SU-DHL-6 (cell line): ENCODE measurements around the gene BAHCC1.

ENCODE experiments used
- EZH2phosphoT487 ChIP-seq: fragments of 200-600 bp; sonication (generic), shearing (Covaris generic); conservative IDR thresholded peaks from 2 replicates; pipeline ENCODE4 v1.6.1; 2018; ENCODE audit warnings: mild to moderate bottlenecking, antibody characterized with exemption, low read length, moderate library complexity, mixed read lengths
- TF ChIP-seq, protein P1 (sequence below): fragments of 200-600 bp; sonication (generic); IDR thresholded peaks from one replicate; pipeline ENCODE4 v1.5.1; 2017; ENCODE audit warnings: antibody characterized with exemption, mild to moderate bottlenecking, low read length, moderate library complexity; ENCODE audit not compliant: insufficient read depth, poor library complexity, severe bottlenecking

DNA sequence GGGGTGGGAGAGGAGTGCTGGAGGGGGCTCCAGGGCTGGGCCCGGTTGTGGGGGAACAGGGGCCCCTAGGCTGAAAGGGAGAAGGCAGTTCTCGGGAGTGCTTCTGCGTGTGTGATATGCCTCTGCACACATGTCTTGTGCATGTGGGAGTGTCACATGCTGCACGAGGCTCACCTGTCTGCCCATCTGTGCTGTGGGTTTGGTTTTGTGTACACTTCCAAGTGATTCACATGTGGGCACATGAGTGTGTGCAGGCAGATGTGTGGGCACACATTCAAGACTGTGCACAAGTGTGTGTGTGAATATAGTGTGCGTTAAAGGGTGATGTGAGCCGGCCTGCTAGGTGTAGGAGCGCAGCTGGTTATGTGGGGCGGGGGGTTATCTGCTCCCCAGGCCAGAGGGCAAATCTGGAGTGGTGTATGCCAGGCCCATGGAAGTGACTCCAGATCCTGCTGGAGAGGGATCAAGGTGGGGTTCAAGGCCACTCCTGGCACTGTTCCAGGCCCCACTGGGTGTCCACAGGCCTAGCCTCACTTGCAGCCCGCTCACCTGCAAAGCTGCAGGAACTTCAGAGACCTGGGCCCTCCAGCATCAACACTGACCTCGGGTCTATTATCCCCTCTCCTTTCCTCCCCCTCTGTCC lies 3.8 kb upstream of the BAHCC1 start:
- TF ChIP-seq, protein P1, sequence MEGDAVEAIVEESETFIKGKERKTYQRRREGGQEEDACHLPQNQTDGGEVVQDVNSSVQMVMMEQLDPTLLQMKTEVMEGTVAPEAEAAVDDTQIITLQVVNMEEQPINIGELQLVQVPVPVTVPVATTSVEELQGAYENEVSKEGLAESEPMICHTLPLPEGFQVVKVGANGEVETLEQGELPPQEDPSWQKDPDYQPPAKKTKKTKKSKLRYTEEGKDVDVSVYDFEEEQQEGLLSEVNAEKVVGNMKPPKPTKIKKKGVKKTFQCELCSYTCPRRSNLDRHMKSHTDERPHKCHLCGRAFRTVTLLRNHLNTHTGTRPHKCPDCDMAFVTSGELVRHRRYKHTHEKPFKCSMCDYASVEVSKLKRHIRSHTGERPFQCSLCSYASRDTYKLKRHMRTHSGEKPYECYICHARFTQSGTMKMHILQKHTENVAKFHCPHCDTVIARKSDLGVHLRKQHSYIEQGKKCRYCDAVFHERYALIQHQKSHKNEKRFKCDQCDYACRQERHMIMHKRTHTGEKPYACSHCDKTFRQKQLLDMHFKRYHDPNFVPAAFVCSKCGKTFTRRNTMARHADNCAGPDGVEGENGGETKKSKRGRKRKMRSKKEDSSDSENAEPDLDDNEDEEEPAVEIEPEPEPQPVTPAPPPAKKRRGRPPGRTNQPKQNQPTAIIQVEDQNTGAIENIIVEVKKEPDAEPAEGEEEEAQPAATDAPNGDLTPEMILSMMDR: no peak
- TF ChIP-seq EZH2phosphoT487: no peak
